GM13977 (cell line): ENCODE measurements around the gene SRSF6.
"Not testable (repeated sequence)": the region's sequence is repeated elsewhere in the genome, so short reads cannot be mapped to it uniquely, and the experiment has no call there.

Source experiments
- DNase-seq: peaks from one replicate; pipeline ENCODE4 v3.0.0; 2012; ENCODE audit warnings: low spot score
- CTCF ChIP-seq: IDR thresholded peaks from 2 replicates; pipeline ENCODE4 v1.5.1; 2012; ENCODE audit warnings: mild to moderate bottlenecking, control low read depth; ENCODE audit not compliant: insufficient read depth; ENCODE audit errors: extremely low read depth, missing control alignments
- in situ Hi-C: fragments of 300-500 bp; cut with MboI; formaldehyde crosslinking; loops from one replicate; pipeline ENCODE4 v1.12.0; 2022; ENCODE audit warnings: low sequenced_read_pairs, low pct_unique_long_range_greater_than_20kb, mixed read lengths, inconsistent platforms; ENCODE audit not compliant: unreplicated experiment

Gene SRSF6

GRCh38 chr20:43448748-43449535 is 8.8 kb upstream of the SRSF6 start:
- peak; percentile 68 for DNase-seq
- in situ Hi-C loops, result loop anchor here (10.0 kb wide), 1 partner anchor 646 kb away; no protein-coding TSS in a partner anchor
- TF ChIP-seq CTCF, result peak; percentile 85

- DNase-seq, result no peak
- no peak for TF ChIP-seq CTCF
- in situ Hi-C loops, result no loop called here
These were observed 6.6 kb upstream of the SRSF6 start for GRCh38 chr20:43450841-43451799.

- in situ Hi-C loops, result no loop called here
- no peak for DNase-seq
- no peak for TF ChIP-seq CTCF
These were observed 5.1 kb upstream of the SRSF6 start for GRCh38 chr20:43452404-43453126.

GRCh38 chr20:43456252-43456651 is 1.4 kb upstream of the SRSF6 start:
- DNase-seq, in situ Hi-C loops: not testable (repeated sequence)

GRCh38 chr20:43456809-43457639 is 672 bp upstream of the SRSF6 start:
- peak; percentile 91 for DNase-seq
- in situ Hi-C loops, result no loop called here
- TF ChIP-seq CTCF, result no peak

GRCh38 chr20:43458422-43458924 is 777 bp downstream of the SRSF6 start:
- TF ChIP-seq CTCF, result no peak
- DNase-seq, result no peak
- in situ Hi-C loops, result no loop called here
